Activated CD4-positive, alpha-beta T cell treated with anti-CD3 and anti-CD28 coated beads for 1 hour (primary cell): ENCODE measurements around the gene CASK.
A peak's percentile ranks its signal among the peaks of the same experiment; 100 is the strongest.

Experiments used
- DNase-seq: peaks from one replicate; pipeline ENCODE4 v3.0.0-alpha.2; 2020

CASK gene, protein sequence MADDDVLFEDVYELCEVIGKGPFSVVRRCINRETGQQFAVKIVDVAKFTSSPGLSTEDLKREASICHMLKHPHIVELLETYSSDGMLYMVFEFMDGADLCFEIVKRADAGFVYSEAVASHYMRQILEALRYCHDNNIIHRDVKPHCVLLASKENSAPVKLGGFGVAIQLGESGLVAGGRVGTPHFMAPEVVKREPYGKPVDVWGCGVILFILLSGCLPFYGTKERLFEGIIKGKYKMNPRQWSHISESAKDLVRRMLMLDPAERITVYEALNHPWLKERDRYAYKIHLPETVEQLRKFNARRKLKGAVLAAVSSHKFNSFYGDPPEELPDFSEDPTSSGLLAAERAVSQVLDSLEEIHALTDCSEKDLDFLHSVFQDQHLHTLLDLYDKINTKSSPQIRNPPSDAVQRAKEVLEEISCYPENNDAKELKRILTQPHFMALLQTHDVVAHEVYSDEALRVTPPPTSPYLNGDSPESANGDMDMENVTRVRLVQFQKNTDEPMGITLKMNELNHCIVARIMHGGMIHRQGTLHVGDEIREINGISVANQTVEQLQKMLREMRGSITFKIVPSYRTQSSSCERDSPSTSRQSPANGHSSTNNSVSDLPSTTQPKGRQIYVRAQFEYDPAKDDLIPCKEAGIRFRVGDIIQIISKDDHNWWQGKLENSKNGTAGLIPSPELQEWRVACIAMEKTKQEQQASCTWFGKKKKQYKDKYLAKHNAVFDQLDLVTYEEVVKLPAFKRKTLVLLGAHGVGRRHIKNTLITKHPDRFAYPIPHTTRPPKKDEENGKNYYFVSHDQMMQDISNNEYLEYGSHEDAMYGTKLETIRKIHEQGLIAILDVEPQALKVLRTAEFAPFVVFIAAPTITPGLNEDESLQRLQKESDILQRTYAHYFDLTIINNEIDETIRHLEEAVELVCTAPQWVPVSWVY

DNA sequence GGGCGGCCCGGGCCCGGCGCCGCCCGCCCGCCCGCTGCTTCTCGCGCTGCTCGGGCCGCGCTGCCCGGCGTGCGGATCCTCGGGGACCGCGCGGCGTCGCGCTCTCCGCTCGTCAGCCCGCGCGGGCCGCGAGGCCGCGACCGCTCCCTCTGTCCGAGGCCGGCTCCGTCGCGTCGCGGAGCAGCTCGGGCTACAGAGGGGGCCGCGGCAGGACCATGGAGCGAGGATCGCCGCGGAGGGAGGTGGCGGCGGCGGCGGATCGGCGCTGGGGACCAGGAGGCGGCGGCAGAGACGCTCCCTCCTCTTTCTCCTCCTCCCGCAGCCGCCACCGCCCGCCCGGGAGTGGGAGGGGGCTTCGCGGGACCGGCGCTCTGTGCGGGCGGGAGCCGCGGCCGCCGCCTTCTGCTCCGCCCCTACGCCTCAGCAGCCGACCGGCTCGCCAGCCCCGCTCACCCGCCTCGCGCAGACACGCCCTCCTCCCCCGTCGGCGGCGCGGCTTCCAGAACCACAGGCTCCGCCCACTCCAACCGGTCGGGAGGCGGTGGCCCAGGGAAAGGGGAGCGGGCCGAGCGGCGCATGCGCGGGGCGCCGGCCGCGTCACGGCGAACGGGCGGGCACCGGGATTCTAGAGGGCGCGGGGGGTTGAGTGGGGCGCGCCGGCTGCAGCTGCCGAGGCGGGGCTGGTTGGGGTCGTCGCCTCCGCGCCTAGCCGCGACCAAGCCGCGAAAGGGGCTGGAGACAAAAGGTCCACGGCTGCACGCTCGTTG is at the start of gene CASK:
Gene CASK, minus strand, starts transcription at position 344 of the 767 bp plus-strand sequence. CDS start 566 bp downstream, outside the sequence.
- peak; percentile 86 for DNase-seq

DNA sequence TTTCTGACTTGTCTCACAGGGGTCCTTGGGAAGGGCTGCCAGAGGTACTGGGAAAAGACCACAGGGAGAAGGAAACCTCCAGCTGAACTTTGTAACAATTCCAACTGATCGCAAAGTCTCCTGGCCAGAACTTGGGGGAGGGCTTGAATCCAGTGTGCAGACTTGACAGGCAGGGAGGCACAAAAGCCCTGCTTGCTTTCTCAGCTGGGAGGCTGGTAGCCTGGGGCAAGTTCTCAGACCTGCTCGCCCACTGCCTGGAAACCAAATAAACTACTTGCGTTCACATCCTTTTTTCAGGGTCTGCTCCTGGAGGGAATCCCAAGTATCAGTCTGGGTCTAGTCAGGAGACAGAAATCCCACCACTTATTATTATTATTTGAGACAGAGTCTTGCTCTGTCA is 48.0 kb upstream of the CASK start:
- no peak for DNase-seq

DNA sequence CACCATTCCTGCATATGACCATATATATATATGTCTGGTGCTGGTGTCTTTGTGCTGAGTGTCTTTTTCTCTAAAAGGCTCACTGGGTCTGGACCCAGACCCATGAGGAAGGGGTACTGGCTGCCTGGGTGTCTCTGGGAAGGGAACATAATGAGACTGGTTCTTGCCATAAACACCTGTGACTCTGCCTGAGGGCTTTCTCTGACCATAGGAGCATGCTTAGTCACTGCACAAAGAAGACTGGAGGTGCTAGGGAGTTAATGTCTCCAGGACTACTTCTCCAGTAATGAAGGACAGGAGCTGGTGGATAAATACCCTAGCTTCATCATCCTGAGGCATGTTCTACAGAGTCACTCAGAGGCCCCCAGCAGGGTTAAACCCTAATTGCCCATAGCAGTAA is 47.1 kb upstream of the CASK start:
- no peak for DNase-seq

DNA sequence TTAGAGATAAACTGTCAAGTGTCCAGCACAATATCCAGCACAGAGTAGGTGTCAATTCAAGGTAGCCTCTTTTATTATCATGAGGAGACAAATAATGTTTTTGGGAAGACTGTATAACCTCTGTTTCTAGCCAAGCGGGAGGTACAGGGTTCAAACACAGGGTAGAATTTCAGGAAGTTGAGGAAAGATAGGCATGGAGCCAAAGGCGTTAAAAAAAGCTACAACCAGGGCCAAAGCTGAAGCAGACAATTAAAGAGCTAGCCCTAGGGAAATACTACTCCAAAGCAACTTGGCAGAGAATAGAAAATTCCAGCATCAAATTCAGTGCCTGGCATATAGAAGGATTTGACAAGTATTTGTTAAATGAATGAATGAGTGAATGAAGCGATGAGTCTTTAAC is 40.0 kb upstream of the CASK start:
- DNase-seq, result no peak

DNA sequence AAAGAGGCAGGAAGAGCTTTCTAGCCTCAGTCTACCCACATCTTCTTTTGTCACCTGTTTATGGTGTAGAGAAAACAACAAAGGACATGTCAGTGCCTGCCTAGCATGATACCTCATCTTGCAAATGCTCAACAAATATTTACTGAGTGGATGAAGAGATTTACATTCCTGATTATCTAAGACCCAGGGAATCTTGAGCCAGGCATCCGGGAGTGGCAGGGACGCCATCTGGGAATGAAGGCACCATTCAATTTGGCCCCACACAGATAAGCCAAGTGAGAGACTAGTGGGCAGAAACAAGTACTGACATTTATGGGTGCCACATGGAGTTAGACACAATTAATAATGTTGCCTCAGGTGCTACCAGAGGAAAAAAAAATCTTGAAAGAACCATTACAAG is 36.8 kb upstream of the CASK start:
- DNase-seq, result no peak

DNA sequence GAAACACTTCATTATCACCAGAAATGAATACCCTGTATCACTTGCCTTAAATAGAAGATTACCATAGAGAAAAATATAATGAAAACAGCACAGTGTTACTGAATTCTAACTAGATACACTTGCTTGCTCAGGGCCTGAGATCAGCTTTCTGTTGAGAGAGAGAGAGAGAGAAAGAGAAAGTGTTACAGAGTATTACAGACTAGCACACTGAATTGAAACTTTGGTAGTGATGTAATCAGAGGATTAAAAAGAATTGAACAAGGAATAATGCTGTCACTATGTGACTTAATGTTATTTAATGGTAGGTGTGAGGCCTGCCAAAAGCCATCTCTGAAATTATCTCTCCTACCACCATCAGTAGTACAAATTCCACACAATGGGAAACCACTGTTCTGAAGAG is 35.5 kb upstream of the CASK start:
- no peak for DNase-seq

DNA sequence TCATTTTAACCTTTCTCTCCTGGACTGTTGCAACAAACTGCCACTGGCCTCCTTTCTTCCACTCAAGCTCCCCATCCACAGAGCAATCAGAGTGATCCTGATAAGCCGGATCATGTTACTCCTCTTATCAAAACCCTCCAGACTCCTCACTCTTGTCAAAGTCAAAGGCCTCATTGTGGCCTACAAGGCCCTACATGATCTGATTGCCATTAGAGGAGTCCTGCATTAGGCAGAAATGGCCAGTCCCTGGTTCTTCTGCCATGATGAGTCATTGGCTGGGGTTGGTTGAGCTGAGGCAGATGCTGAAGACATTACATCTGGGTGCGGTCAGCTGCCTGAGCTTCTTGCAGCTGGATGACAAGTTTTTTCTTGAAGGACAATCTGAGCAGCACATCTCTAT is 32.7 kb upstream of the CASK start:
- DNase-seq, result no peak

DNA sequence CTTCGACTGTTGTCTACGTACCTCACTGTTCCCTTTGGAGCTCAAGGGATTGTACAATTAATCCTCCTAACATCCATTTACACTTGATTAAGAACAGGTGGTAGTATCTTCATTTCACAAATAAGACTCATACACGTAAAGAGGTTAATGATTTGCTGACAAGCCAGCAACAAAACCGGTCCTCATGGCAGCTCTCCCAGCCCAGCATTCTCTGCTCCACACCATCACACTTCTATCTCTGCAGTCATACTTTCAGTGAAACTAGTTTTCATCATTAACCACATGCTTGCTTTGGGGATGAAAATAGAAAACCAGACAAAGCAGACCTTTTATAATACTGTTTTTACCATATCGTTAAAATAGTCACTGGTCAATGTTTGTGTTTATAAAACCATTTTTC is 28.7 kb upstream of the CASK start:
- DNase-seq, result no peak

DNA sequence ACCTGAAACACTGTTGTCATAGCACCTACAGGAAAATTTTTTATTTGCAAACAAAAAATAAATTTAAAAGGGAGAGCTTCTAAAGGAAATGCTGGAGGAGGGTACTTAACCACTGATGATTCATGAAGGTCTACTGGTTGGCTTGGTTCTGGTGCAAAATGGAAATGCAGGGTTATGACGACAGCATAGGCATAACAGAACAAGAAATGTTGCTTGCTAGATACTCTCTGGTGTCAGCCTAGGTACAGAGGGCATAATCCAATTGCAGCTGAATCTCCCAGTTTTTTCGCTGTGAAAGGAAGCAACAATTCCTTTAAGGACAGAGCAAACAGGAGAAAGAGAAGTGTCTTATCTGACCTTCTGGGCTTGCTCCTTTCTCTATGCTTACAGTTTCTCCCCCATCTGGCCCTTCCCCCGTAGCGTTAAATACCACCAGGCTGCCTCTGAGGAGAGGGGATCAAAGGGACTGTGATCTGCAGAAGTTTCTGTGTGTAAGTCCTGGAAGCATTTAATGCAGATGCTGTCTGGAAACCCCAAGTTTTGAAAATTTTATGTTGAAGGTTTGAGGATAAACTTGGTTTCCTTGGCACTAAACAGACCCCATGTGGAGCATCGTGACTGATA is 23.7 kb upstream of the CASK start:
- DNase-seq, result no peak

DNA sequence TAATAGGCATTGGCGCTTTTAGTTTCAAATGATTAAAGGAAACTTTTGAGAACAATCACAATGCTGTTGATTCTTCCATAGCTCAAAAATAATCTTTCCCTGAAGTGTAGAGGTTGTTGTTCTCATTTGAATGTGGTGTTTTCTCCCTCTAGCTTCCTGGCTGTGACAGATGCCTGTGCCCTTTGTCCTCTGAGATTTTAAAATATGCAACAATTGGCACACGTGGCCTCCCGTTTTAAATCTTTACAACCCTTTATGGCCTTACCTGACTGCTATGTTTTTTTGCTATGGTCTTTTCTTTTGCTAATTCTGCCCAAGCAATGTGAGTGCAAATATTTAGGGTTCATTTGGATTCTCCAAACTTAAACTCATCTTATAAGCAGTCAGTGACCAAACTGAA is 22.9 kb upstream of the CASK start:
- DNase-seq, result no peak

DNA sequence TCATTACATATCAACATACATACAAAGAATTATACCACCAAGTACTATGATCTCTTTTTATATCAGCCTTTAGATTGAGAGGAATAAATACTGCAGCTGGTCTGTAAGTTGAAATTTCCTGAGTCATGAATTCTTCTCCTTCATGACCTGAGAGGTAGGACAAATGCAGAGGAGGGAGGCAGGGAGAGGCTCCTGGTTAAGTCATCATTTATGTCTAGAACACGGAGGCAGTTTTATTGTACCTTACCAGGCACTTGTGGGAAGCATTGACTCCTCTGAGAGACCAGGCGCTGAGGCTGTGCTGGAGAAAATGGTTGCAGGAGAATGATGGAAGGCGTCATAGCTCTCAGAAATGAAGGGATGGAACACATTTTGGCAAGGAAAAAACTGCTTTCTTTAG is 12.5 kb upstream of the CASK start:
- DNase-seq, result no peak

DNA sequence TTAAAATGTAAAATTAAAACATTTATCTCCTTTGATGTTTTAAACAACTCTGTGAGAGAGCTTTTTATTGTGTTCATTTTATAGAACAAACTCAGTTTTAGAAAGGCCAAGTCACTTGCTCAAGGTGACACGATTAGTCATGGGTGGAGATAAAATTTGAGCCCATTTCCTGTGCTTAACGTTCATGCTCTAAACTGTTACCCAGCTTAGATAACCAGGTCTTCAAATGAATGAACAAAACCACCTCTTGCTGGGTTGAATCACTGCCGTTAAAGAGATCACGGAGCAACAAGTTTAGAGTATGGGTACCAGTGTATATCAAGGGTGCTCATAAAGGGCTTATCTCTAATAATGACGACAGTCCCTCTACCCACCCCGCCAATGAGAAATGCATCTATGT is 10.2 kb upstream of the CASK start:
- DNase-seq, result no peak

DNA sequence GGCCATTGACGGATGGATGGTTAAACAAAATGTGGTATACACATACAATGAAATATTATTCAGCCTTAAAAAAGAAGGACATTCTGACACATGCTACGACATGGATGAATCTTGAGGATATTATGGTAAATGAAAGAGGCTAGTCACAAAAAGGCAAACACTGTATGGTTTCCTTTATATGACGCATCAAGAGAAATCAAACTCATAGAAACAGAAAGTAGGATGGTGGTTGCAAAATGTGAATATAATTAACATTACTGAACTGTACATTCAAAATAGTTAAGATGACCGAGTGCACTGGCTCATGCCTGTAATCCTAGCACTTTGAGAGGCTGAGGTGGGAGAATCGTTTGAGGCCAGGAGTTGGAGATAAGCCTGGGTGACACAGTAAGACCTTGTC is 9.5 kb upstream of the CASK start:
- DNase-seq, result no peak

DNA sequence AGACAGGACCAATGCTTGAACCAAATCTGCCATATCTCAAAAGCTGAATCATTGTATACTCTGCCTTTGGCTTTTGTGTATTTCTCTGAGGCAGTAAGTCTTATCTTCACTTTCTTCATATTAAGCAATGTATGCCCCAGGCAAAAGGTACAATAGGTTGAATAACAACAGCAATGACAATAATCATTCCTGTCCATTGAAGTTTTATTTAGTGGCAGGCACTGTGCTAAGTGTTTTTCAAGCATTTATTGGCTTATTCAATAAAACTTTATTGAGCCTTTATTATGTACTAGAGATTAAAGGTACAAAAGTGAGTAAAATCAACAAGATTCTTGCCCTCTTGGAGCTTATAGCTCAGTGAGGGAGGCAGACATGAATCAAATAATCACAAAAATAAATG is 8.2 kb upstream of the CASK start:
- no peak for DNase-seq

DNA sequence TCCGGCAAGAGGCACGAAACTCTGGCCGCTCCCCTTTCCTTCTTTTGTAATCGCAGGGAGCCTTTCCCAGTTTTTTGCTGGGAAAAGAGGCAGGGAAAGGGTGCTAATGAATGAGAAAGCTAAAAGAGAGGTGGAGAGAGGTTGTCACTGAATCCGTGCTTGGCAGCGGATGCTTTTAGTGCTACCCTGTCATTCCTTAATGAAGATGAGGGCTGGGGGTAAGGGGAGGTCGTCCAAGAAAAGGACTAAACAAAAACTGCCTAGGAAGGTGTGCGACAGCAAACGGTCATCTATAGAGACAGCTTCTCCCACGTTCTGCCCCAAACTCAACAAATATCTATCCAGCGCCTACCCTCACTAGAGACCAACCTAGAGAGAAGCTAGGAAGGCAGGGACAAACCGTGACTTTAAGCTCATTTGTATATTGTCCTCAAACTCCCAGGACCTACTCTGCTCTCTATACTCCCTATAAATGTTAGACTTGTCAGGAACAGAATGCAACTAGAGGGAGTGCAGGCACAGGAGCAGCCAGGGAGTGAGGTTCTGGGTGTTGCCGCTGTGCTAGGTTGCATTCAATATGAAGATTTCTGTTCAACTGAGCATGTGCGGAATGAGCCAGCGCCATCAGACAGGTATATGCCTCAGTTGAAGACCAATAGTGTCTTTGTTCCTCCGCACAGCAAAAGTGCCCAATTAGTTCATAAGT is 777 bp upstream of the CASK start:
- DNase-seq, result peak; percentile 9

DNA sequence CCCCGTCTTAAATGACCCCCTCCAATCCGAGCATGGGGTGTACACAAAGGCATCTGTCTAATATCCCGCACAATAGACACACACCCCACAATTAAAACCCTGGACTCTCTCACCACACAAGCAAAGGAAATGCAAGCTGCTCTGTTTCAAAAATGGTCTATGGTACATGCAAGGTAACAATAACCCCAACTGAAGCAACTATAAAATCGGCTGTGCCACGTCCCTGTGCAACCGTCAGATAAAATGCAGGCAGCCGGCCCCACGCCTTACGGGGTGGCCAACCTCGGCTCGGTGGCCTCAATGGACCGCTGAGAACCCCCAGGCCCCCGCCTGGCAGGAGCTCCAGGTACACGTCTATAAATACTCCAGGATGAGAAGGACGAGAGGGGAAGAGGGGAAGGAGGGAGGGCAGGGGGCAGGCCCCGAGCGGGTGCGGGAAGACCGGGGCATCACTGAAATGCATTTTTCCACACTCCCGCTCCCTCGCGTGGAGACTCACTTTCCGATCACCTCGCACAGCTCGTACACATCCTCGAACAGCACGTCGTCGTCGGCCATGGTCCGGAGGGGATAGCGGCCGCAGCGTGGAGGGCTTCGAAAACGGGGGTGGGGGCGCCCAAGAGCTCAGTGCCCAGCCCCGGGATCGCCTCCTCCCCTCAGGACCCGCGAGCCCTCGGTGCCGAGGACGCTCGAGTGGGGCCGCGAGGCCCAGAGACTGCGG is 763 bp downstream of the CASK start:
- DNase-seq, result no peak

DNA sequence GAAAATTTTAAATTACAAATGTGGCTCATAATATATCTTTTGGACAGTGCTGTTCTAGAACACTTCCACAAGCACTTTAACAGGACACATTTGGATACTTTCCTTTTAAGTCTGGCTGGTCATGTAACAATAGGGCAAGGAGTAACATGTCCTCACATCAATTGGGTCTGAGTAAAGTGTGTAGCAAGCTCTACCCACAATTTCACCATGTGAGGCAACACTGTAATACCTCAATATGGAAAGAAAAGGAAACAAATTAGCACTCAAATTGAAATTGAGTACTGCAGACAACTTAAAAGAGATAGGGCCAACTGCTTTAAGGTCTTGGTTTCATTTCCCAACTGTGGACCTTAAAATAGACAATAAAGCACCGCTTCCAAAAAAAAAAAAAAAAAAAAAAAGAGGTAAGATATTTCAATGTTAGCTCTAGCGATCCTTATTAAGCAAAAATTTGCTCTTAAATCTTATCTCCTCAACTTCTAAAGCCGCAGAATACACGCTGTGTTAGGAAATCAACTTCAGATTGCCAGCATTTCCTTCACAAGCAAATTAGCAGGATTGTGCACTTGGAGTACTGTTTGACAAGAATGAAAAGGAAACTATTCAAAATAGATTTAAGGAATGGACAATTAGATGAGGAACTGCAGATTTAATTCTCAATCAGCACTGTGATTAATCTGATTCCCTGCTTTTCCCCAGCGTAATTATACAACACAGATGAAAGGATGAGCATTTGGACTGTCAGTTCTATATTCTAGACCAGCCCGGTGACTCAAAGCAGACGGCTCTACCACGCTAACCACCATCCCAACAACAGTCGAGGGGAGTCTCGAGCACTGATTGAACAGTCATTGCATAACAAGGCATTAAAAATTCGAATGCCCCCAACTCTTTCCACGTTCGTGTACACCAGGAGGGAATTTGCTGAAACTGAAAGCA is 1.6 kb downstream of the CASK start:
- DNase-seq, result peak; percentile 10

DNA sequence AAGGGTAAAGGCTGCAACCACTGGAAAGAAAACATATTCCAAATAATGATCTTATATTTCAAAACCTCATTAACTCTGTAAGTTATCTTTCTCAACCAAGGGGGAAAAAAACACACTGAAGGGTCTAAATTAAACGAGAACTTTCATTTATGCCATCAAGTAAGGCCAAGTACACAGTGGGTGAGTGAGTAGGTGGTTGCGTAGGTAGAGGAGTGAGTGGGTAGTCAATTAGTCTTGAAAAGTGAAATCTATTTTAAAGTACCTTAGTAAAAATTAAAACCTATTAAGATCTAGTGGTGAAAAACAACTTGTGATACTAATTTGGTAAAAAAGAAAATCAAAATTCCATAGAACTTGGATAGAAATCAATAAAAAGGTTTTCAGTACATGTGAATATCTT is 3.5 kb downstream of the CASK start:
- no peak for DNase-seq

DNA sequence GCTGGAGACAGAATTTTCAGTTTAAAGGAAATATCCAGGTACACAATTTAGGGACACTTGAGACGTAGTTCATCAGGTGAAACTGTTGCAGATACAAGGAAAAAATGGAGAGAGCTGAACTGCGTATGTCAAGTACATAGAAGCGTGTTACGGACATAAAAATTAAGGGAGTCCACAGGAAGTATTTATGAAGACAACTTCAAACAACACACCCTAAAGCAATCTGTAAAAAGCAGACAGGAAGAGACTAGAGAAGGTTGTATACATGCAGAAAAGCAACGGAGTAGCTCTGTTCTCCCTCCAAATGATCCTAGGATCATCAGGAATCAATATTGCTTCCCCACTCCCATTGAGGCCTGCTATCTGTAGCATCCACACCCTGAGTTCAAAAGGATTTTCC is 5.8 kb downstream of the CASK start:
- no peak for DNase-seq

DNA sequence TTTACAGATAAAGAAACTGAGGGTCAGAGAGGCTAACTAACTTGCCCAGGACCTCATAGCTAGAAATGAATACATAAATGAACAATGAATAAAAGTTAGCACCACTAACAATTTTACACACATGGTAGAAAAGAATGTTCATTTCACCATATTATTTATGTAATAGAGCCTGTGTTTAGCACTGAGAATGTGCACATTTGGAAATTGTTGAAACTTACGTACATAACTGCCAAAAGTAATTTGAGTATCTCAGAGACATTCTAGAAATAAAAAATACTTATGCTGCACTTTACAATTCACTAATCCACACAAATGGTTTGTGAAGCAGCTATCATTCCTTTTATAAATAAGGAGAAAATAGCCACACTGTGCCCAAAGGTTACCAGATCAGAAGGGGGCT is 9.9 kb downstream of the CASK start:
- no peak for DNase-seq
